ENCODE measurements around the gene TMEM33.

DNA sequence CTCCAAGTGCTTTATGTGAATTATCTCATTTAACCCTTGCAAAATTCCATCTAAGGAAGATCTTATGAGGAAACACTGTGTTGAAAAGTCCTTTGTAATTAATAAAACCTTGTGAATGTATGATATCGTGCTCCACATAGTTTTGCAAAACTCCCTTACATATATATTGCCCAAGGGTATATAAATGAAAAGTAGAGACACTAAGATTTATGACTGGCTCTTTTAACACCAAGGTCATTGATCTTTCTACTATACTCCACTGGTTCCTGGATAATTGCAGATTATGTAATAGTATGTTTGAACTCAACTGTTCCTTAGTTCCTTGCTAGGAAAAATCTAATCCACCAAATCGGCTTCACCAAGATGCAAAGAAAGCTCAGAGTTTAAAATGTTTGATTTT lies 48.0 kb upstream of the TMEM33 start:
- TF ChIP-seq, protein P1, sequence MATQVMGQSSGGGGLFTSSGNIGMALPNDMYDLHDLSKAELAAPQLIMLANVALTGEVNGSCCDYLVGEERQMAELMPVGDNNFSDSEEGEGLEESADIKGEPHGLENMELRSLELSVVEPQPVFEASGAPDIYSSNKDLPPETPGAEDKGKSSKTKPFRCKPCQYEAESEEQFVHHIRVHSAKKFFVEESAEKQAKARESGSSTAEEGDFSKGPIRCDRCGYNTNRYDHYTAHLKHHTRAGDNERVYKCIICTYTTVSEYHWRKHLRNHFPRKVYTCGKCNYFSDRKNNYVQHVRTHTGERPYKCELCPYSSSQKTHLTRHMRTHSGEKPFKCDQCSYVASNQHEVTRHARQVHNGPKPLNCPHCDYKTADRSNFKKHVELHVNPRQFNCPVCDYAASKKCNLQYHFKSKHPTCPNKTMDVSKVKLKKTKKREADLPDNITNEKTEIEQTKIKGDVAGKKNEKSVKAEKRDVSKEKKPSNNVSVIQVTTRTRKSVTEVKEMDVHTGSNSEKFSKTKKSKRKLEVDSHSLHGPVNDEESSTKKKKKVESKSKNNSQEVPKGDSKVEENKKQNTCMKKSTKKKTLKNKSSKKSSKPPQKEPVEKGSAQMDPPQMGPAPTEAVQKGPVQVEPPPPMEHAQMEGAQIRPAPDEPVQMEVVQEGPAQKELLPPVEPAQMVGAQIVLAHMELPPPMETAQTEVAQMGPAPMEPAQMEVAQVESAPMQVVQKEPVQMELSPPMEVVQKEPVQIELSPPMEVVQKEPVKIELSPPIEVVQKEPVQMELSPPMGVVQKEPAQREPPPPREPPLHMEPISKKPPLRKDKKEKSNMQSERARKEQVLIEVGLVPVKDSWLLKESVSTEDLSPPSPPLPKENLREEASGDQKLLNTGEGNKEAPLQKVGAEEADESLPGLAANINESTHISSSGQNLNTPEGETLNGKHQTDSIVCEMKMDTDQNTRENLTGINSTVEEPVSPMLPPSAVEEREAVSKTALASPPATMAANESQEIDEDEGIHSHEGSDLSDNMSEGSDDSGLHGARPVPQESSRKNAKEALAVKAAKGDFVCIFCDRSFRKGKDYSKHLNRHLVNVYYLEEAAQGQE (IDR thresholded peaks at IDR 0.05; ENCODE audit: low read depth), result no peak
- TF ChIP-seq YY1 (IDR thresholded peaks at IDR 0.05; ENCODE audit: low read depth) (no peak), CEBPB (IDR thresholded peaks at IDR 0.05) (no peak), NFIC (IDR thresholded peaks at IDR 0.05) (no peak), ZBTB7A (IDR thresholded peaks at IDR 0.05; ENCODE audit: low read depth) (no peak)

Measured in Ishikawa (cell line).